ENCODE data around the gene POLR2A. TPM values are rescaled to one million over a fixed set of nuclear protein-coding genes. Genes with fewer than 3 reads are reported as not detected.
A peak's percentile ranks its signal among the peaks of the same experiment; 100 is the strongest.

Gene POLR2A
- total RNA-seq, 2 experiments from 2014 or later: 491 to 501 TPM

DNA sequence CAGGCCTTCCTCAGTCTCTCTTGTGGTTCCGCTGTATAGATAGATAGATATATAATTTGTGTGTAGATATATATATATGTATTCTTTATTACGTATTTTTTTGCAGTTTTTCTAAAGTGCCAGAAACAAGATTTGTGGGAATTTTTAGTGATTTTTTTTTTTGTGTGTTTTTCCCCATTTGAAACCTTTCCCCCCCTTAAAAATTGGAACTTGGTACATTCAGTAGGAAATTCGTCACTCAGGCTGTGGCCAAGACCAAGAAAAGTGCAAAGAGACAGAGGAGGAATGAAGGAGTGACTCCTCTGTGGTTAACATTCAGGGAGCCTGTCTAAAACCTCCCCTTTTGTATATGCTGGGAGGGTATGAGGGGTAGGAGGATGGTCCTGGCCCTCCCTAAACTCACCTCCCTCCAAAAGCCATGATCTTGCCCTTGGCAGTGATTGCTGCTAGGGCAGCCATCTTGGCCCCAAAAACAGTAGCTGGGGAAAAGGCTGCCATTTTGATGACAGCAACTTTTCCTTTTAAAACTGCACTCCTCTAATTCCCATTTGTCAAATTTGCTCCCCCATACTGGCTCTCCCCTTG, 24.1 kb upstream of the POLR2A start:
- no peaks in the 10 kb centered on the region for H3K27me3 ChIP-seq (ENCODE audit: control insufficient read depth in 1 of 2, insufficient read depth in 2 of 2, low read length in 2 of 2)
- H3K4me1 ChIP-seq (ENCODE audit: insufficient read depth, low read length): peaks cover 11% of the 10 kb centered on the region
- no peak overlapping the region for H3K27ac ChIP-seq (ENCODE audit: low read depth in 1 of 2, low read length in 2 of 2)
- ChIA-PET CTCF (interaction anchor here (0.7 to 2.2 kb wide), 2 partner anchors 23 to 55 kb away, joined by 5 to 7 read pairs; no protein-coding TSS in a partner anchor), POLR2A (interaction anchor here (1.8 to 12.5 kb wide), 3 partner anchors 18 to 124 kb away, joined by 5 to 137 read pairs (median 6); partner anchors contain the start of genes MPDU1, SLC35G6, TMEM102 and ZBTB4)
- peak overlapping the region; percentile 43 for H3K27ac Mint-ChIP-seq
- H3K36me3 Mint-ChIP-seq (ENCODE audit: low read depth): peaks cover 29% of the 10 kb centered on the region
- TF ChIP-seq CTCF (IDR thresholded peaks at IDR 0.05): no peak
- intact Hi-C loops (cut with DNase I, micrococcal nuclease): loop anchor here in 1 of 2 experiments (2.0 kb wide), 1 partner anchor 17 kb away; no protein-coding TSS in a partner anchor
- H3K4me3 Mint-ChIP-seq: peak overlapping the region; percentile 56
- H3K27me3 Mint-ChIP-seq: no peaks in the 10 kb centered on the region
- H3K4me3 ChIP-seq (ENCODE audit: low read length): no peak overlapping the region
- peaks cover 23% of the 10 kb centered on the region for H3K4me1 Mint-ChIP-seq (ENCODE audit: low read depth)
- peaks cover 27% of the 10 kb centered on the region for H3K36me3 ChIP-seq (ENCODE audit: insufficient read depth, low read length)
- H3K9me3 Mint-ChIP-seq: no peaks in the 10 kb centered on the region
- DNase-seq (no peak), ATAC-seq (ENCODE audit: poor library complexity) (no peak)
- no peaks in the 10 kb centered on the region for H3K9me3 ChIP-seq (ENCODE audit: control insufficient read depth in 1 of 2, insufficient read depth in 1 of 2, low read length in 2 of 2)

- Mint-ChIP-seq H3K4me1 (ENCODE audit: low read depth) (peaks cover 17% of the 10 kb centered on the region), H3K9me3 (no peaks in the 10 kb centered on the region), H3K27me3 (no peaks in the 10 kb centered on the region), H3K36me3 (ENCODE audit: low read depth) (peaks cover 28% of the 10 kb centered on the region), H3K4me3 (no peak overlapping the region), H3K27ac (peak overlapping the region; percentile 12)
- ChIA-PET POLR2A (interaction anchor here (1.8 to 12.5 kb wide), 3 partner anchors 17 to 123 kb away, joined by 5 to 137 read pairs (median 6); partner anchors contain the start of genes MPDU1, SLC35G6, TMEM102 and ZBTB4), CTCF (no interaction called here)
- Histone ChIP-seq H3K36me3 (ENCODE audit: insufficient read depth, low read length) (peaks cover 35% of the 10 kb centered on the region), H3K4me1 (ENCODE audit: insufficient read depth, low read length) (peaks cover 9% of the 10 kb centered on the region), H3K27ac (ENCODE audit: low read depth in 1 of 2, low read length in 2 of 2) (no peak overlapping the region), H3K4me3 (ENCODE audit: low read length) (no peak overlapping the region), H3K9me3 (ENCODE audit: control insufficient read depth in 1 of 2, insufficient read depth in 1 of 2, low read length in 2 of 2) (no peaks in the 10 kb centered on the region), H3K27me3 (ENCODE audit: control insufficient read depth in 1 of 2, insufficient read depth in 2 of 2, low read length in 2 of 2) (no peaks in the 10 kb centered on the region)
- intact Hi-C loops (cut with DNase I, micrococcal nuclease): loop anchor here in 1 of 2 experiments (2.0 kb wide), 1 partner anchor 16 kb away; no protein-coding TSS in a partner anchor
- ATAC-seq (ENCODE audit: poor library complexity) (no peak), DNase-seq (no peak)
- no peak for TF ChIP-seq CTCF (IDR thresholded peaks at IDR 0.05)
These were observed 23.1 kb upstream of the POLR2A start for GRCh38 chr17:7460850-7461660.

- no peaks in the 10 kb centered on the region for H3K27me3 Mint-ChIP-seq
- Histone ChIP-seq H3K4me3 (ENCODE audit: low read length) (no peak overlapping the region), H3K9me3 (ENCODE audit: control insufficient read depth in 1 of 2, insufficient read depth in 1 of 2, low read length in 2 of 2) (no peaks in the 10 kb centered on the region), H3K27me3 (ENCODE audit: control insufficient read depth in 1 of 2, insufficient read depth in 2 of 2, low read length in 2 of 2) (no peaks in the 10 kb centered on the region), H3K27ac (ENCODE audit: low read depth in 1 of 2, low read length in 2 of 2) (no peak overlapping the region), H3K4me1 (ENCODE audit: insufficient read depth, low read length) (peaks cover 1% of the 10 kb centered on the region), H3K36me3 (ENCODE audit: insufficient read depth, low read length) (peaks cover 36% of the 10 kb centered on the region)
- intact Hi-C loops (cut with DNase I, micrococcal nuclease): no loop called here
- CTCF ChIA-PET: interaction anchor here (0.9 kb wide), 1 partner anchor 26 kb away, joined by 4 read pairs; no protein-coding TSS in a partner anchor
- no peaks in the 10 kb centered on the region for H3K9me3 Mint-ChIP-seq
- peak in 1 of 14 experiments; percentile 19 for DNase-seq
- H3K4me3 Mint-ChIP-seq: no peak overlapping the region
- H3K36me3 Mint-ChIP-seq (ENCODE audit: low read depth): peaks cover 45% of the 10 kb centered on the region
- no peak overlapping the region for H3K27ac Mint-ChIP-seq
- POLR2A ChIA-PET: interaction anchor here (12.5 kb wide), 1 partner anchor 16 kb away, joined by 137 read pairs; the partner anchor contains the start of genes SLC35G6 and ZBTB4
- TF ChIP-seq CTCF (IDR thresholded peaks at IDR 0.05): no peak
- ATAC-seq (ENCODE audit: poor library complexity): no peak
- H3K4me1 Mint-ChIP-seq (ENCODE audit: low read depth): peaks cover under 1% of the 10 kb centered on the region
These were observed 21.4 kb upstream of the POLR2A start for GRCh38 chr17:7462474-7463371.

Measured in CD4-positive, alpha-beta T cell (primary cell).